ENCODE data around the gene MMP27. TPM values are rescaled to one million over a fixed set of nuclear protein-coding genes. Genes with fewer than 3 reads are reported as not detected.
"Not testable (repeated sequence)": the region's sequence is repeated elsewhere in the genome, so short reads cannot be mapped to it uniquely, and the experiment has no call there.

Gene MMP27
- polyA plus RNA-seq (ENCODE audit: insufficient read length in 4 of 4): not detected

GRCh38 chr11:102705626-102706025 lies at the start of gene MMP27:
Gene MMP27 (minus strand): TSS chr11:102705769. CDS start chr11:102705714, 55 bp downstream.
- no peak for DNase-seq (ENCODE audit: low read depth in 4 of 4, low spot score in 2 of 4)

- DNase-seq (ENCODE audit: low read depth in 4 of 4, low spot score in 2 of 4): no peak
Observed at GRCh38 chr11:102753267-102753666, 47.7 kb upstream of the MMP27 start.

GRCh38 chr11:102751673-102752072 lies 46.1 kb upstream of the MMP27 start:
- DNase-seq (ENCODE audit: low read depth in 4 of 4, low spot score in 2 of 4): no peak

- no peak for DNase-seq (ENCODE audit: low read depth in 4 of 4, low spot score in 2 of 4)
Observed at GRCh38 chr11:102749101-102749722, 43.6 kb upstream of the MMP27 start.

- DNase-seq (ENCODE audit: low read depth in 4 of 4, low spot score in 2 of 4): not testable (repeated sequence)
Observed at GRCh38 chr11:102746746-102747578, 41.4 kb upstream of the MMP27 start.

- no peak for DNase-seq (ENCODE audit: low read depth in 4 of 4, low spot score in 2 of 4)
Observed at GRCh38 chr11:102734650-102735049, 29.1 kb upstream of the MMP27 start.

GRCh38 chr11:102733232-102733875 lies 27.8 kb upstream of the MMP27 start:
- no peak for DNase-seq (ENCODE audit: low read depth in 4 of 4, low spot score in 2 of 4)

GRCh38 chr11:102730944-102731343 lies 25.4 kb upstream of the MMP27 start:
- not testable (repeated sequence) for DNase-seq (ENCODE audit: low read depth in 4 of 4, low spot score in 2 of 4)

GRCh38 chr11:102729849-102730815 lies 24.6 kb upstream of the MMP27 start:
- DNase-seq (ENCODE audit: low read depth in 4 of 4, low spot score in 2 of 4): no peak

GRCh38 chr11:102727890-102728289 lies 22.3 kb upstream of the MMP27 start:
- no peak for DNase-seq (ENCODE audit: low read depth in 4 of 4, low spot score in 2 of 4)

- DNase-seq (ENCODE audit: low read depth in 4 of 4, low spot score in 2 of 4): no peak
Observed at GRCh38 chr11:102724904-102725500, 19.4 kb upstream of the MMP27 start, which contains the start of gene MMP8. Gene MMP8 (minus strand): TSS chr11:102724954. CDS start chr11:102724855, 99 bp downstream.

- DNase-seq (ENCODE audit: low read depth in 4 of 4, low spot score in 2 of 4): no peak
Observed at GRCh38 chr11:102722821-102723220, 17.3 kb upstream of the MMP27 start.

- DNase-seq (ENCODE audit: low read depth in 4 of 4, low spot score in 2 of 4): no peak
Observed at GRCh38 chr11:102719620-102720277, 14.2 kb upstream of the MMP27 start.

GRCh38 chr11:102717280-102717679 lies 11.7 kb upstream of the MMP27 start:
- no peak for DNase-seq (ENCODE audit: low read depth in 4 of 4, low spot score in 2 of 4)

- no peak for DNase-seq (ENCODE audit: low read depth in 4 of 4, low spot score in 2 of 4)
Observed at GRCh38 chr11:102716527-102716926, 11.0 kb upstream of the MMP27 start.

GRCh38 chr11:102712137-102712536 lies 6.6 kb upstream of the MMP27 start:
- DNase-seq (ENCODE audit: low read depth in 4 of 4, low spot score in 2 of 4): no peak

GRCh38 chr11:102709201-102709945 lies 3.8 kb upstream of the MMP27 start:
- no peak for DNase-seq (ENCODE audit: low read depth in 4 of 4, low spot score in 2 of 4)

- no peak for DNase-seq (ENCODE audit: low read depth in 4 of 4, low spot score in 2 of 4)
Observed at GRCh38 chr11:102708654-102709053, 3.1 kb upstream of the MMP27 start.

GRCh38 chr11:102704841-102705240 lies 728 bp downstream of the MMP27 start:
- no peak for DNase-seq (ENCODE audit: low read depth in 4 of 4, low spot score in 2 of 4)

All from left renal cortex interstitium (tissue), 4 donors.